HG03103 (cell line): ENCODE measurements around the gene KCNN3.

Source experiments
- ATAC-seq: cut with Tn5 transposase; IDR thresholded peaks from one replicate; pipeline ENCODE4 v1.9.1; 2021; ENCODE audit warnings: low read depth; ENCODE audit not compliant: unreplicated experiment

The KCNN3 gene

GRCh38 chr1:154775621-154776605 is 94.2 kb downstream of the KCNN3 start:
- no peak for ATAC-seq

DNA sequence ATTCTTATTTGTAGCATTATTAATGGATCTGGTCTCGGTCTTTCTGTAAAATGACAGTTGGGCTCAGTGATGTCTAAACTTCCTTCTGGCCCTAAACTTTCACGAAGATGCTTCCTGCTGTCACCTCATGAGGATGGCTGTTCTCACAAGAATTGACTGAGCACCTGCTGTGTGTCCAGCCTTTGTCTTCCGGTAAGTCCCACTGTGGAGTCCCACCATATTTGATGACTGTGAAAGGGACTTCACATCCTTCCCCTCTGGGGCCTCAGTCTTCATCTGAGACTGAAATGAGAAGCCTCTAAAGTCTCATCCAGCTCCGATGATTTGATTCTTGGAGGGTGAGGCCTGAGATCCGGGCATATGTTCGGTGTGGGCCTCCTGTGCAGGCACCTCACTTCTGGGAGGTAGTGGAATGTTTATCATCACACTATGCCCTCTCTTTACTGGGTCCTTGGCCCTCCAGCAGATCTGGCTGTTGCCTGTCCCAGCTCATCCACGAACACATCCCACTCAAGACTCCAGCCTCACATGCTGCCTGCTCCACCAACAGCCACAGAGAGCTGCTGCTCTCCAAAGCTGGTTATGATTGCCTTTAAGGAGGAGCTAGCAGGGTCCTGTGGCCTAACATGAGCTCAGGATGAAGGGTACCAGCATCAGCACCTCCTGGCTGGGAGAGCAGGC is 95.8 kb downstream of the KCNN3 start:
- no peak for ATAC-seq

DNA sequence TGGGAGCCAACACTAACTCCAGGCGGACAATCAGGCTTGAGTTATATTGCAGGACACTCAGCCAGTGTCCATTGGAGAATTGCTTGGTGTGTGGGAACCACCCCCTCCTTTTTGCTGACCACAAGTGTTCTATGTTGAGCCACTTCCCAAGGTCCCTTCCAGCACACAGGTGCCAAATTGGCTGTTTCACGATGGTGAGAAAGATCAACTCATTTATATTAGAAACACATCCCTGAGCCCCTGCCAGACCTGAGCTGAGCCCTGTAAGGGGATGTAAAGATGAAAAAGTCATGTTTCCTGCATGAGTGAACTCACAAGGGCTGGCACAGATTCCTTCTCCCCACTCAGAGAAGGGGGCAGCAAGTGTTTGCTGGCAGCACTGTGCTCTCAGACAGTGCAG is 96.5 kb downstream of the KCNN3 start:
- ATAC-seq: no peak

DNA sequence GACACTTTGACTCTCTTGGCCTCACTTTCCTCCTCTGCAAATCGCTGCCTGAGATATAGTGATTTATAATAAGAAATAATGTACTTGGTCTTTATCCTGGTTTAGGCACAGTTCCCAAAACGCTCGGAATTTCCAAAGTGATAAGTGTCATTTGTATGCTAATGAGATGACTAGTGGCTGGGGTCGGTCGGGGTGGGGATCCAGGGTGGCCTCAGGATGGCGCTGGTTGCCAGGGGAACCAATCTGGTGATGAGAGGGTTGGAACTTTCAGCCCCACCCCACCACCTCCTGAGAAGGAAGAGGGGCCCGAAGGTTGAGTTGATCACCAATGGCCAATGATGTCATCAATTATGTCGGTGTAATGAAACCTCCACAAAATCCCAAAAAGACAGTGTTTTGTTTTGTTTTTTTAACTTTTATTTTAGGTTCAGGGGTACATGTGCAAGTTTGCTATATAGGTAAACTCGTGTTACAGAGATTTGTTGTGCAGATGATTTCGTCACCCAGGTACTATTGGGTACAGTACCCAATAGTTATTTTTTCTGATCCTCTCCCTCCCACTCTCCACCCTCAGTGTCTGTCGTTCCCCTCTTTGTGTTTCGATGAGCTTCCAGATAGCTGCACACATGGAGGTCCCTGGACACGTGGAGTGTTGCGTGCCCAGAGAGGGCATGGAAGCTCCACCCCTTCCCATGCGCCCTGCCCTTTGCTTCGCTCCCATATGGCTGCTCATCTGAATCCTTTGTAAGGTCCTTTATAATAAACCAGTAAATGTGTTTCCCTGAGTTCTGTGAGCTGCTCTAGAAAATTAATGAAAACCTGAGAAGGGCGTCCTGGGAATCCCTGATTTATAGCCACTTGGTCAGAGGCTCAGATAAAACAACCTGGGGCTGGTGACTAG is 97.2 kb downstream of the KCNN3 start:
- ATAC-seq: no peak

GRCh38 chr1:154772056-154772455 is 98.0 kb downstream of the KCNN3 start:
- ATAC-seq: no peak

DNA sequence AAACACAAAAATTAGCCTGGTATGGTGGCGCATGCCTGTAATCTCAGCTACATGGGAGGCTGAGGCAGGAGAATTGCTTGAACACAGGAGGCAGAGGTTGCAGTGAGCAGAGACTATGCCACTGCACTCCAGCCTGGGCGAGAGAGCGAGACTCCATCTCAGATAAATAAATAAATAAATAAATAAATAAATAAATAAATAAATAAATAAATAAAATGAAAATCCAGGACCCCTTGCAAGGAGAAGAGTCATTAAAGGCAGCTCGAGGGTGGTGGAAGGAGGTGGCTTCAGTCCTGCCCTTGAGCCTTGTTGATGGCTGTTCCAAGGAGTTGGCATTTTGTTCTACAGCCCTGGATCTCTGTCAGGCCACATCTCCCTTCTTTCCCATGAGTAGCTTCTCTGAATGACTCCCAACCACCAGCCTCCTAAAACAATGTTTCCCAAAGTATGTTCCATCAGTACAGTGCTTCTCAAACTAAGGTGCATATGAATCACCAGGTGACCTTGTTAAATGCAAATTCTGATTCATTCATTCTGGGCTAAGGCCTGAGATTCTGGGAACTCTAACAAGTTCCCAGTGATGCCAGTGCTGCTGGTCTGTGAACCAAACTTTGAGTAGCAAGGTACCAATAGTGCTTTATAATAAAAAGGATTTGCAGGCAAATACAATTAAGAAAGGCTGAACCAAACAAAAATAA is 99.0 kb downstream of the KCNN3 start:
- no peak for ATAC-seq

- ATAC-seq: no peak
Observed at GRCh38 chr1:154769193-154769895, 100.7 kb downstream of the KCNN3 start.

DNA sequence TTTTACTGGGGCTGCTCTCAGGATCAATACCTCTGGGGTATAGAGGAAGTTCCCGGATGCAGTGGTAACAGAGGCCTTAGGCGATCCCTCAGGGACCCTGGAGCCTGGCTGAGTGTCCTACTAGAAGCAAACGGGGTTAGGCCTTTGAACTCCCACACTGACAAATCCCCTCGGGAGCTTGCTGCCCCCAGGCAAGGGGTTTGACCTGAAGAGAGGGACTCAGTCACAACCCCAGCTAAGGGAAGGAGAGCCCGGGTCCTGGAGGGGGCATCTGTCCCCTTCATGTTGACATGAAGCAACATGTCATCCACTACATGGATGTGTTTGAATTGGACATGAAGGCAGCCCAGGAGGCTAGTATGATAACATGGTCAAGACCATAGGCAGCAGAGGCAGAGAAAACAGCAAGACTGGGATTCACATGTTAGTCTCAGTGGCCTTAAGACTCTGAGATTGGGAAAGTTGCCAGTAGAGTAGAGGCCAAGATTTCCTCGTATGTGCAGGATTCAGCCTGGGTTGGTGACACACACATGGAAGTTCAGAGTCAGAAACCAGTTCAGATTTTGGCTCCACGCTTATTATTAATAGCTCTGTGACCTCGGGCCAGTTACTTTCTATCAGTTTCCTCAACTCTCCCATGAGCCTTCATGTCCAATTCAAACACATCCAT is 101.5 kb downstream of the KCNN3 start:
- no peak for ATAC-seq

- ATAC-seq: no peak
Observed at GRCh38 chr1:154767315-154768240, 102.5 kb downstream of the KCNN3 start.

- no peak for ATAC-seq
Observed at GRCh38 chr1:154765970-154766369, 104.1 kb downstream of the KCNN3 start.

- ATAC-seq: no peak
Observed at GRCh38 chr1:154764773-154765172, 105.3 kb downstream of the KCNN3 start.

DNA sequence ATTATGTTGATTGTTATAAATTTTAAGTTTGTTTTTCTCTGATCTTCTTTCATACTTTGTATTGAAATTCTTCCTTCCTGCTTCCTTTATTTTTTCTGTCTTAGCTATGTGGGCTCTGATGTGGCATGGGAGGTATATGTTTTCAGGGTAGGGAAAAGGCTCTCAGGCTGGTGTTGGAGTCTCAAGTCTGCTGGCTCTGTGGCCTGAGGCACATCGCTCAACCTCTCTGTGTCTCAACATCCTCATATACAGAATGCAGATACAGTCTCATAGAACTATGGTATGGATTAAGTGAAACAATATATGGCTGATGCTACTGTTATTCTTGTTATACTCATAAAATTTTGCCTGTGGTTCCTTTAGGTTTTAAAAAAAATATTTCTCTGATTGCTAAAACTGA is 105.9 kb downstream of the KCNN3 start:
- ATAC-seq: no peak

DNA sequence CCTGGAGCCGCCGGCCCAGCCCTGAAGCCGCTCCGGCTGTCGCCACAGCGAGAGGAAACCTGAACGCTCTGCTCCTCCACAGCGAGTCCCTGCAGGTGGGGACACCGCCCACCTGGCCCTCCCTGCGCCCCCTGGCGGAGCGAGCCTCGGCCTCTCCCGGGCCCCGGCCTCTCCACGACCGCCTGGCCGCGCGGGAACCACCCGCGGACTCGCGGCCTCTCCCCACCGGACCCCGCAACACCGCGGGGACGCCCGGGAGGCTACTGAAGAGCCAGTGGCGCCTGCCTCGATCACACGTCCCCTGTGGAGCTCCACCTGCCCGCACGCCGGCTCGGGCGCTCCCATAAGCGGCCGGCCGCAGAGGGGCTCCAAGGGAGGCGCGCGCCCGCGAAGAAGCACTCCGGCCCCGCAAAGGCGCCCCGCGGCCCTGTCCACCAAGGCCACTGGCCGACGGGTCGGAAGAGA is 109.6 kb downstream of the KCNN3 start:
- no peak for ATAC-seq

DNA sequence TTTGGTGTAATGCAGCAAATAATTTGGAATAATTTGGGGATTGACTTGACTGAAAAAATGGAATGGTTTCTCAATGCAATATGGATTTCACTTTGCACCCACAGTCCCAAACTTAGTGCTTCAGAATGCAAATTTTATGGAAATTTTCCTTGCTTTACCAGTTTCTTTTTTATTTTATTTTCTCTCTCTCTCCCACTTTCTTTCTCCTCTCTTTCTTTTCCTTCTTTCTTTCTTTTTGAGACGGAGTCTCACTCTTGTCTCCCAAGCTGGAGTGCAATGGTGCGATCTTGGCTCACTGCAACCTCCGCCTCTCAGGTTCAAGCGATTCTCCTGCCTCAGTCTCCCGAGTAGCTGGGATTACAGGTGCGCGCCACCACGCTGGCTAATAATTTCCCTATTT is 110.3 kb downstream of the KCNN3 start:
- ATAC-seq: no peak

DNA sequence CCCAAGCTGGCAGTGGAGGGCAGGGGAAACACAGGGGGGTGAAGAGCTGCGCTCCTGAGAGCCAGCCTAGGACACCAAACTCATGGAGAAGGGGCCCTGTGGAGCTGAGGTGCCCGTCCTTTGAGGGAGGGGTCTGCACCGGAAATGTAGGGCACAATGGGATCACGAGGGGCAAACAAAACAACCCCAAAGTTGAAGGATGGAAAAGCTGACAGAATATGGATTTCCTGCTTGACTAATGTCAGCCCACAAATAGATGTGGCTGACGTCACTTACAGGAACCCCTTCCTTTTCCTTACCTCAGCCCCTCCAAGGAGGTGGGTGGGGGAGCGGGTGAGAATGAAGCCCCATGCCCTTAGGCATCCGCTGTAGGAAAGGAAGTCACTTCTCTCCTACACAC is 110.9 kb downstream of the KCNN3 start:
- no peak for ATAC-seq

GRCh38 chr1:154758346-154758745 is 111.7 kb downstream of the KCNN3 start:
- no peak for ATAC-seq

DNA sequence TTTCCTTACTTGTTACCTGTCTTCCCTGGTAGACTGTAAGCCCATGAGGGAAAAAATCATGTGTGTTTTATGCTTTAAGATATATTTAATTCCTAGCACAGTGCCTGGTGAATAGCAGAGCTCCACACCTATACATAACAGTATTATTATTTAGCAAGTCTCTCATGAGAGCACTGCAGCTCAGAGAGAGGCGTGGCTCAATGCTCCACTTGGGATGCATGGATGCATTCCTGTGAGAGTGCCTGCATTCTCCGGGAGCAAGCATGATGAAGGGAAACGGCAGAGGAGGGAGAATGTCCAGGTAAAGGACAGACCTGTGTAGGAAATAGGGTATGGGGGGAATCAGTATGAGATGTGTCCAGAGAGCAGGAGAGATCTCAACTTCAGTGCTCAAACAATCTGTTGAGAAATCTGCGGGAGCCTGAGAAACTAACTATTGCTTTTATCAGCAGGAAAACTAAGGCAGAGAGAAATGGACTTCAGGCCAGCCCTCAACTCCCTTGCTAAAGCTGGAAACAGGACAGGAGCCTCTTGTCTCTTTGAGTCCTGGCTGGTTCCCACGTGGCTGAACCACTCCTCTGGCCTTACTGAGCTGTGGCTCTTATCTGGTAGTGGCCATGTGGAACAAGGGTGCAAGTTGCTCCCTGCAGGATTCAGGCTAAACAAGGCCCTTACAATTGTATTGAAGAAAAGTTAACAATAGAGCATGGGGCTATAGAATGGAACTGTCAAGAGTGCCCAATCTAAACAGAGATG is 113.1 kb downstream of the KCNN3 start:
- no peak for ATAC-seq
